GM18870 (cell line): Measurements from ENCODE around the gene TERF2IP.

Experiments
- ATAC-seq: cut with Tn5 transposase; IDR thresholded peaks from one replicate; pipeline ENCODE4 v1.9.1; 2021; ENCODE audit warnings: moderate library complexity; ENCODE audit not compliant: unreplicated experiment

The TERF2IP gene

GRCh38 chr16:75635036-75635435 lies 12.5 kb upstream of the TERF2IP start:
- no peak for ATAC-seq

- ATAC-seq, result no peak
These were observed 7.0 kb upstream of the TERF2IP start for GRCh38 chr16:75640598-75640997.

- no peak for ATAC-seq
These were observed 3.1 kb upstream of the TERF2IP start for GRCh38 chr16:75644240-75645012.

- ATAC-seq, result peak; percentile 24
These were observed 471 bp upstream of the TERF2IP start for GRCh38 chr16:75647112-75647491.

- peak; percentile 16 for ATAC-seq
These were observed 898 bp downstream of the TERF2IP start for GRCh38 chr16:75648265-75649076.

GRCh38 chr16:75653922-75654321 lies 6.3 kb downstream of the TERF2IP start:
- ATAC-seq, result no peak

- ATAC-seq, result no peak
These were observed 10.6 kb downstream of the TERF2IP start for GRCh38 chr16:75658175-75658574.

- ATAC-seq, result no peak
These were observed 12.7 kb downstream of the TERF2IP start for GRCh38 chr16:75660321-75660720.

GRCh38 chr16:75660726-75661302 lies 13.2 kb downstream of the TERF2IP start:
- no peak for ATAC-seq

GRCh38 chr16:75667503-75667902 lies 19.9 kb downstream of the TERF2IP start:
- ATAC-seq, result no peak

GRCh38 chr16:75676909-75677308 lies 29.3 kb downstream of the TERF2IP start, which contains the start of gene CPHXL2:
Gene CPHXL2 (minus strand): TSS chr16:75677009. CDS start chr16:75676999, 10 bp downstream.
- ATAC-seq, result no peak

GRCh38 chr16:75679366-75679765 lies 31.8 kb downstream of the TERF2IP start:
- no peak for ATAC-seq

GRCh38 chr16:75682308-75682707 lies 34.7 kb downstream of the TERF2IP start:
- no peak for ATAC-seq

GRCh38 chr16:75687361-75687760 lies 39.8 kb downstream of the TERF2IP start:
- ATAC-seq, result no peak

- no peak for ATAC-seq
These were observed 48.1 kb downstream of the TERF2IP start for GRCh38 chr16:75695708-75696107.

GRCh38 chr16:75697571-75697970 lies 50.0 kb downstream of the TERF2IP start:
- ATAC-seq, result no peak

- no peak for ATAC-seq
These were observed 53.8 kb downstream of the TERF2IP start, which contains the start of gene DUXB for GRCh38 chr16:75701361-75701760. Gene DUXB (minus strand): TSS chr16:75701461. CDS start chr16:75701418, 43 bp downstream.

- ATAC-seq, result no peak
These were observed 54.7 kb downstream of the TERF2IP start for GRCh38 chr16:75702242-75702641.

GRCh38 chr16:75703306-75703705 lies 55.7 kb downstream of the TERF2IP start:
- ATAC-seq, result no peak
